ENCODE results near the gene HOXA5.

The HOXA5 gene

DNA sequence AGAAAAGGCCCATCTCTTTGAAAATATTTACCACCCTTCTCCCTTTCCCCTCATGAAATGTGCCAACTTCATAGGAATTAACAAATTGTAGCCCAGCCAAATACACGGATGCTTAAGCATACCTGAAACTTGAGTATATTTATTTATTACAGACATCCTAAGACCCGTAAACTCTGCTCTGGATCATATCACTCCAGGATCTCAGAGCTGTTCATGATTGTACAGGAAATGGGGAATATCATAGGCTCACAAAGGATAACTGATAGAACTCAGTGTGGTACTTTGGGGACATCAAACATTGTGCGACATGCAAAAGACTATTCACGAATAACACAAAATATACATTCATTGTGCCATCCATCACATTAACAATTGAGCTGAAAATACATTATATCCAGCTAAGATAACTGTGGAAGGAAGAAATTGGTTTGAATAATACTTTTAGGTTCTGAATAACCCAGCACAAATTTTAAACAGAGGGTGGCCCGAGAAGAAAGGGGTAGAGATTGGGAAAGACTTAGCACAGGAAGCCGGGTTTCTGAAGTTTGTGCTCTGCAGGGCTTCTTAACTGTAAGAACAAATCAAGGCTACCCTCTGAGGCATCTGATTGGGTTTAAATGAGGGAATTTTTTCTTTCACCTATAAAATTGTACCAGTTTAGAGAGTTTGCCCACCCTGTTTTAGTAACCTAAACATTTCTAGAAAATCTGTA lies 50.1 kb downstream of the HOXA5 start:
- Histone ChIP-seq H3K9ac (ENCODE audit: low read length in 5 of 5) (no peak overlapping the region), H3K4me3 (ENCODE audit: low read depth in 1 of 5, low read length in 5 of 5) (no peak overlapping the region), H3K9me3 (ENCODE audit: control insufficient read depth in 5 of 5, low read length in 5 of 5) (no peaks in the 10 kb centered on the region), H3K27me3 (ENCODE audit: control insufficient read depth in 5 of 5, insufficient read depth in 4 of 5, low read length in 5 of 5) (peaks cover 0 to 11% (median 4%) of the 10 kb centered on the region in 5 donors), H3K27ac (ENCODE audit: low read depth, low read length) (no peak overlapping the region), H3K4me1 (ENCODE audit: control insufficient read depth in 5 of 5, insufficient read depth in 5 of 5, low read length in 5 of 5) (peaks cover 11 to 30% (median 27%) of the 10 kb centered on the region in 5 donors), H3K36me3 (ENCODE audit: control insufficient read depth in 5 of 5, insufficient read depth in 5 of 5, low read length in 5 of 5) (no peaks in the 10 kb centered on the region)

DNA sequence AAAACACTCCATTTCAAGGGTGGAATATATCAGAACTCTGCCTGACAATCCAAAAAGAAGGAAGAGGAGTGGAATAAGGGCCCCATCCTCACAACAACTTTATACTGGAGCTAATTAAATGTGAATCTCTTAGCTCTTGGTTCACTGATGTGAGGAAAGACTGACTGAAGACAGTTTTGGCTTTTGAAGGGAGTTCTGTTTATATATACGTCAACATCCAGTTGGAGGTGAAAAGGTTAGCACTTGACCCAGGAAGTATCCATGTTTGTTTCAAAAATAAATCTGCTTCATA lies 50.7 kb downstream of the HOXA5 start:
- Histone ChIP-seq H3K4me3 (ENCODE audit: low read depth in 1 of 5, low read length in 5 of 5) (no peak overlapping the region), H3K27ac (ENCODE audit: low read depth, low read length) (no peak overlapping the region), H3K4me1 (ENCODE audit: control insufficient read depth in 5 of 5, insufficient read depth in 5 of 5, low read length in 5 of 5) (peaks cover 7 to 30% (median 25%) of the 10 kb centered on the region in 5 donors), H3K9me3 (ENCODE audit: control insufficient read depth in 5 of 5, low read length in 5 of 5) (no peaks in the 10 kb centered on the region), H3K36me3 (ENCODE audit: control insufficient read depth in 5 of 5, insufficient read depth in 5 of 5, low read length in 5 of 5) (no peaks in the 10 kb centered on the region), H3K9ac (ENCODE audit: low read length in 5 of 5) (no peak overlapping the region), H3K27me3 (ENCODE audit: control insufficient read depth in 5 of 5, insufficient read depth in 4 of 5, low read length in 5 of 5) (peaks cover 0 to 17% (median 10%) of the 10 kb centered on the region in 5 donors)

GRCh38 chr7:27091941-27092818 lies 51.3 kb downstream of the HOXA5 start:
- Histone ChIP-seq H3K27me3 (ENCODE audit: control insufficient read depth in 5 of 5, insufficient read depth in 4 of 5, low read length in 5 of 5) (peaks cover 0 to 22% (median 14%) of the 10 kb centered on the region in 5 donors), H3K27ac (ENCODE audit: low read depth, low read length) (no peak overlapping the region), H3K4me3 (ENCODE audit: low read depth in 1 of 5, low read length in 5 of 5) (no peak overlapping the region), H3K4me1 (ENCODE audit: control insufficient read depth in 5 of 5, insufficient read depth in 5 of 5, low read length in 5 of 5) (peaks cover 2 to 24% (median 21%) of the 10 kb centered on the region in 5 donors), H3K36me3 (ENCODE audit: control insufficient read depth in 5 of 5, insufficient read depth in 5 of 5, low read length in 5 of 5) (no peaks in the 10 kb centered on the region), H3K9me3 (ENCODE audit: control insufficient read depth in 5 of 5, low read length in 5 of 5) (no peaks in the 10 kb centered on the region), H3K9ac (ENCODE audit: low read length in 5 of 5) (no peak overlapping the region)

DNA sequence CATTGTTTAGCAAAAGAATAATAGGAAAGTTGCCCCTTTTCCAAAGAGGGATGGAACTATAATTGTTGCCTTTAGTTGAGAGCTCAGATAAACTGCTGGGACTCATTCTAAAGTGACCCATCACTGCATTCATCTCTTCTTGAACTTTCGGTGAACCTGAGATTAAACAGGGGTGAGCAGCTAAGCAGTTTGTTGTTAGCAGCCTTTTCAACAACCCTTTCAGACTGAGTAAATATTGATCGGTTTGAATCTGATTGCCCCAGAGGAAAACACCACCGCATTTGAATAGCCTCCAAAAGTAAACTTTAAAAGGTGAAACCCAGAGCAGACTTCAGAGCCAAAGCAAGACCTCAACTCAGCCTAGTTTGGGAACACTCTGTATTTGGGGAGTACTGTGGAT lies 52.4 kb downstream of the HOXA5 start:
- Histone ChIP-seq H3K9me3 (ENCODE audit: control insufficient read depth in 5 of 5, low read length in 5 of 5) (no peaks in the 10 kb centered on the region), H3K27ac (ENCODE audit: low read depth, low read length) (no peak overlapping the region), H3K9ac (ENCODE audit: low read length in 5 of 5) (no peak overlapping the region), H3K27me3 (ENCODE audit: control insufficient read depth in 5 of 5, insufficient read depth in 4 of 5, low read length in 5 of 5) (peaks cover 0 to 22% (median 14%) of the 10 kb centered on the region in 5 donors), H3K4me1 (ENCODE audit: control insufficient read depth in 5 of 5, insufficient read depth in 5 of 5, low read length in 5 of 5) (peaks cover 0 to 17% (median 14%) of the 10 kb centered on the region in 5 donors), H3K4me3 (ENCODE audit: low read depth in 1 of 5, low read length in 5 of 5) (no peak overlapping the region), H3K36me3 (ENCODE audit: control insufficient read depth in 5 of 5, insufficient read depth in 5 of 5, low read length in 5 of 5) (no peaks in the 10 kb centered on the region)
